Smooth muscle cell (in vitro differentiated cells): Measurements from ENCODE around the gene EPS15. TPM values are rescaled to one million over a fixed set of nuclear protein-coding genes. Genes with fewer than 3 reads are reported as not detected.

ENCODE experiments used
- DNase-seq: peaks from one replicate; lab custom pipeline; 2025; ENCODE audit not compliant: unreplicated experiment; lab: John Stamatoyannopoulos, UW
- H2AFZ ChIP-seq: fragments of 200-600 bp; sonication (generic); 2 replicates; pipeline ENCODE4 v1.6.0; 2016; ENCODE audit warnings: antibody characterized with exemption, low read depth, mild to moderate bottlenecking
- H3F3A ChIP-seq: fragments of 200-600 bp; sonication (generic); 2 replicates; pipeline ENCODE4 v1.6.0; 2017; ENCODE audit warnings: antibody characterized with exemption, low read depth
- H3K27ac ChIP-seq: fragments of 200-600 bp; sonication (generic); 2 replicates; pipeline ENCODE4 v1.5.1; 2016; ENCODE audit warnings: low read depth, mild to moderate bottlenecking
- H3K27me3 ChIP-seq: fragments of 200-600 bp; sonication (generic); 2 replicates; pipeline ENCODE4 v1.6.1; 2016; ENCODE audit warnings: low read depth, mild to moderate bottlenecking
- H3K36me3 ChIP-seq: fragments of 200-600 bp; sonication (generic); 2 replicates; pipeline ENCODE4 v1.5.1; 2016; ENCODE audit warnings: low read depth
- H3K4me1 ChIP-seq: fragments of 200-600 bp; sonication (generic); 2 replicates; pipeline ENCODE4 v1.5.1; 2016; ENCODE audit warnings: low read depth
- H3K4me2 ChIP-seq: fragments of 200-600 bp; sonication (generic); 2 replicates; pipeline ENCODE4 v1.6.0; 2016; ENCODE audit warnings: mild to moderate bottlenecking
- H3K4me3 ChIP-seq: fragments of 200-600 bp; sonication (generic); 2 replicates; pipeline ENCODE4 v1.5.1; 2016; ENCODE audit warnings: mild to moderate bottlenecking
- H3K79me2 ChIP-seq: fragments of 200-600 bp; sonication (generic); 2 replicates; pipeline ENCODE4 v1.6.0; 2016; ENCODE audit warnings: low read depth, mild to moderate bottlenecking
- H3K9ac ChIP-seq: fragments of 200-600 bp; sonication (generic); 2 replicates; pipeline ENCODE4 v1.6.0; 2016; ENCODE audit warnings: low read depth
- H3K9me3 ChIP-seq: fragments of 200-600 bp; sonication (generic); replicated peaks from 2 replicates; pipeline ENCODE4 v1.5.1; 2016; ENCODE audit warnings: low read depth
- H4K20me1 ChIP-seq: fragments of 200-600 bp; sonication (generic); 2 replicates; pipeline ENCODE4 v1.6.0; 2016; ENCODE audit warnings: low read depth
- CTCF ChIP-seq: fragments of 200-600 bp; sonication (generic); IDR thresholded peaks from 2 replicates; pipeline ENCODE4 v1.5.1; 2017; ENCODE audit warnings: borderline replicate concordance, mild to moderate bottlenecking, antibody characterized with exemption; ENCODE audit not compliant: insufficient read depth, poor library complexity, severe bottlenecking
- WGBS: methylation state at CpG from one replicate; pipeline ENCODE4 v1.1.7; 2016; ENCODE audit warnings: low lambda C conversion rate; 5-methylcytosine and 5-hydroxymethylcytosine counted together
- polyA plus RNA-seq: library from polyadenylated mRNA; unstranded; fragments of >200 nt; fragmentation: Nextera tagmentation; extraction: Ambion mirVana; gene quantifications from 2 replicates; pipeline ENCODE4 v1.2.1, GENCODE V29; 2016
- total RNA-seq: library from RNA; depleted of rRNA; stranded (reverse); fragments of >200 nt; gene quantifications from 2 replicates; pipeline ENCODE4 v1.2.3, GENCODE V29; 2014

The EPS15 gene
- total and polyA plus RNA-seq, 2 experiments from 2014 or later: 9.0 to 54.3 TPM

- Histone ChIP-seq H3K4me2 (no peak overlapping the region), H3F3A (peaks cover 9% of the 10 kb centered on the region), H3K79me2 (no peaks in the 10 kb centered on the region), H2AFZ (no peak overlapping the region), H3K9ac (no peak overlapping the region), H3K36me3 (no peaks in the 10 kb centered on the region), H4K20me1 (no peaks in the 10 kb centered on the region), H3K27me3 (no peaks in the 10 kb centered on the region), H3K4me3 (no peak overlapping the region), H3K27ac (no peak overlapping the region), H3K9me3 (no peaks in the 10 kb centered on the region), H3K4me1 (no peaks in the 10 kb centered on the region)
- no peak for TF ChIP-seq CTCF
- no peak for DNase-seq
Observed at GRCh38 chr1:51323778-51324177, 195.3 kb downstream of the EPS15 start.

GRCh38 chr1:51322417-51323101, 196.5 kb downstream of the EPS15 start:
- H3K4me1 ChIP-seq: no peaks in the 10 kb centered on the region
- H2AFZ ChIP-seq: no peak overlapping the region
- H3K36me3 ChIP-seq: no peaks in the 10 kb centered on the region
- no peak for DNase-seq
- no peak overlapping the region for H3K4me3 ChIP-seq
- H3K4me2 ChIP-seq: no peak overlapping the region
- H3K79me2 ChIP-seq: no peaks in the 10 kb centered on the region
- WGBS: 92% methylated on average over 4 of the region's 4 CpGs
- no peaks in the 10 kb centered on the region for H3F3A ChIP-seq
- no peak for TF ChIP-seq CTCF
- H3K27ac ChIP-seq: no peak overlapping the region
- no peaks in the 10 kb centered on the region for H4K20me1 ChIP-seq
- H3K9ac ChIP-seq: no peak overlapping the region
- no peaks in the 10 kb centered on the region for H3K27me3 ChIP-seq
- H3K9me3 ChIP-seq: no peaks in the 10 kb centered on the region

- H3K4me2 ChIP-seq: no peak overlapping the region
- H3K79me2 ChIP-seq: no peaks in the 10 kb centered on the region
- no peaks in the 10 kb centered on the region for H3F3A ChIP-seq
- WGBS: 96% methylated on average over 2 of the region's 2 CpGs
- no peak overlapping the region for H3K9ac ChIP-seq
- no peak for DNase-seq
- H4K20me1 ChIP-seq: no peaks in the 10 kb centered on the region
- no peaks in the 10 kb centered on the region for H3K9me3 ChIP-seq
- H3K36me3 ChIP-seq: no peaks in the 10 kb centered on the region
- H3K4me1 ChIP-seq: no peaks in the 10 kb centered on the region
- no peak overlapping the region for H2AFZ ChIP-seq
- TF ChIP-seq CTCF: no peak
- H3K27me3 ChIP-seq: no peaks in the 10 kb centered on the region
- H3K27ac ChIP-seq: no peak overlapping the region
- H3K4me3 ChIP-seq: no peak overlapping the region
Observed at GRCh38 chr1:51321924-51322280, 197.2 kb downstream of the EPS15 start.
